ENCODE measurements around the gene HMGN3. TPM values are rescaled to one million over a fixed set of nuclear protein-coding genes. Genes with fewer than 3 reads are reported as not detected.
A peak's percentile ranks its signal among the peaks of the same experiment; 100 is the strongest.

Gene HMGN3
- total RNA-seq, 1 donor from 2014 or later = 76.4 TPM

DNA sequence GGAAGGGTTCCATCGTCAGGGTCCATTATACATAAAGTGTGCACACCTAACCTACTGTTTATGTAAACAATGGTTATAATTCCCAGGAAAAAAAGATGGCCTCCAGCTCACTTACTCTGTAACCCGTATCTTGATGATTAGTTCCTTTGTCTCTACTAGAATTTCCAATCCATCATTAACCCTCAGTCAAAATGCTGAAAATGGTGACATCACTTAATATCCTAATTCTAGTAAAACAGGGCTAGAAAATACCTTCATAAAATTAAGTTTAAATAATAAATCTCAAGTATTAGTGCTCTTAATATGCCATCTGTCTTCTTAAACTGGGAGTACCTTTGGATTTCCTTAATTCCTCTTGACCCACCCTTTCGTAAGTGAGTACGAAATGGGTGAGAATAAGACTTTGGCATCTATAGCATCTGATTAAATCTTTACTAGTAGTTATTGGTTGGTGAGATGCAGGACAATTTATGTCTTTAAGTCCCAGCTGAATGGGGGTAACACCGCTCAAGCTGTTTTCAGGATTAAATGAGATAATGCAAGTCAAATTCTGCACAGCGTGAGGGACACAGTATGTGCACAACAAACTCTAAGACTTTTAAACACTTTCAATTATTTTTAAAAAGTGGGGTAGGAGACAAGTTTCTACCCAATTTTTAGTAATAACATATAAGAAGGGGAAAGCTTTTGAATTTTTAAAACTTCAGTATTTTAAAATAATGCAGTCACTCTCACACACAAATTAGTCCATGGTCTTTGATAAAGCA, 1.6 kb downstream of the HMGN3 start:
- no peak for DNase-seq (ENCODE audit: low spot score)

GRCh38 chr6:79231666-79232065, 2.8 kb downstream of the HMGN3 start:
- no peak for DNase-seq (ENCODE audit: low spot score)

DNA sequence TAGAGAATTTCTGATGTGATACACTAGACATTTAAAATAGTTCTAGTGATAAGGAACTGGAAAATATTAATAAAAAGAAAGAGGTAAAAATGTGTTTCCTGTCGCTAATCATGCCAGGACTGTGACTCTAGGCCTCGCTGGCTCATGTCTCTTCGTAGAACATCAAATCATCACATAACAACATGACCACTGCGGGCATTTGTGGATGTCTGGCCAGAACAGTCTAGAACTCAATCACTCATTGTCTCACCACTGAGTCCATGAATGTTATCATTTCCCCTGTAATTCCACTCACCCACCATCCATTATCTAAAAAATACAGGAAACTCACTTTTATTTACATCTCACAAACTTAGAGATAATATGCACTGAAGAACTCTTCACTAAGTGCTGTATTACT, 3.4 kb downstream of the HMGN3 start:
- DNase-seq (ENCODE audit: low spot score) = no peak

DNA sequence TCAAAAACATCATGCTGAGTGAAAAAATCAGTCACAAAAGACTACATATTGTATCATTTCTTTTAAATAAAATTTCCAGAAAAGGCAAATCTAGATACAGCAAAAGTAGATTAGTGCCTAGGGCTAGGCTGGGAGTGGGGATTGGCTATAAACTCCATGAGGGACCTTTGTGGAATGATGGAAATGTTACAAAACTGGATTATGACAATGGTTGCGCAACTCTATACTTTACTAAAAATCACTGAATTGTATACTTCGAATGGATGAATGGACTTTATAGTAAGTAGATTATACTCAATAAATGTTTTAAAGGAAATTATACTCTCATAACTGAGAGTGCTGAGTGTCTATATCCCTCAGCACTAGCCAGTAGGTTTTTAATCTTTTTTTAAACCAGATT, 4.3 kb downstream of the HMGN3 start:
- no peak for DNase-seq (ENCODE audit: low spot score)

DNA sequence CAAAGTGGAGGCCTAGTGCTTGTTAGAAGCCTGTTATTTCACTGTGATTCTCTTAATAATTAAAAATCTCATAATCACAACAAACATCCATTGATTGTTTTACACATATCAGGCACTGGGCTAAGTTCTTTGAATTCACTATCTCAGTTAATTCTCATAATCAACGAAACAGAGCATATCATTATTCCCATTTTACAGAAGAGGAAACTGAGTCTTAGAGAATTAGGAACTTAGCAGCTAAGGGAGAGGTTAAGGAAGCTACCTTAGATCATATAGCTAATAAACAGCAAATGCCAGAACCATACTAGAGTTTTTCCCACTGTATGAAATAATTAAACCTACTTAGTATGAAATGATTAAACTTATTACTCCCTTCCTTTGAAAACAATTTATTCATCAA, 7.0 kb downstream of the HMGN3 start:
- DNase-seq (ENCODE audit: low spot score) = no peak

DNA sequence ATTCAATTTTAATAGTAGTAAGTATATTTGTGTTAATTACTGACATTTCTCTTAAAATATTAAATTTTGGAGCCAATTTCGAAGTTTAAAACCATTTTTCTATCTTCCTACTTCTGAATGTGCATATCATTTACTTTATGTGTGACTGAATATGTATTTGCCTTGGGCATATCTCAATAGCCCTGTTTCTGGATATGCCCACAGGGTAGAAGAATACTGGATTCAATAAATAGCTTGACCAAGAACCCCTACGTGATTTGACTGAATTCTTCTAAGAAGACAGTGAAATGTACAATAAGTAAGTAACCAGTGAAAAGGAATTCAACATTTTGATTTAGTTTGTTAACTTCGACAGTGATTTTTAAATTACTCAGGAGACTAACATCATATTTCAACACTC, 7.8 kb downstream of the HMGN3 start:
- DNase-seq (ENCODE audit: low spot score) = no peak

DNA sequence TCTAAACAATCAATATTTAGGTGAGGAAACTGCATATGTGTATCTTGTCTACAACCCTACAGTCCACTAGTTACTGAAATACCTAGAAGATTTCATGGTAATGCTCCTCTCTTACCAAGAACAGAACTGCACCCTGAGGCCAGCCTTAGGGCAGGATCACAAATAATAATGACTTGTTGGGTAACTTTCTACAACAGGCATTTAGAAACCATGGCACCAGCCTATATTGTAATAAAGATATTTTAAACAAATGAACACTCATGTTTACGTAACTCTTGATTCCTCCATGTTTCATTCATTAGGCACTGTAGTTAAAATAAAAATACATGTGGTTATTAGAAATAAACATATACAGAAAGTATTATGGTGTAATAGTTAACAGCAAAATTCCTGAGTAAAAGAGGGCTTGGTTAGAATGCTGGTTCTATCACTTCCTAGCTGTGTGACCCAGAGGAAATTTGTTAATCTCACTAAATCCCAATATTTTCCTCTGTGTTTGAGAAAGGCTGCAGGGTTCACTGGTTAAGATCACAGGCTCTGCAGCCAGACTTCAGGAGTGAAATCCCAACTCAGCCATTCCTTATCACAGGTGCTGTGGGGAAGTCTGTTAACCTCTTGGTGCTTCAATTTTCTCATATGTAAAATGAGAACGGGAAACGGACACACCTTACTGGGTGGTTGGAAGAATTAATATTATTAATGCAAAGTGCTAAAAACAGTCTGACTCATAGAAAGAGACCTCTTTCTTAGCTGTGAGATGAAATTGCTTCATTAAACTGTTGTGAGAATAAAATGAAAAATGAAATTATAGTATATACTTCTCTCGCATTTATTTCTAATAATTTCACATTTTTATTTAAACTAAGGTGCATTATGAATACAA, 8.5 kb downstream of the HMGN3 start:
- DNase-seq (ENCODE audit: low spot score) = no peak

DNA sequence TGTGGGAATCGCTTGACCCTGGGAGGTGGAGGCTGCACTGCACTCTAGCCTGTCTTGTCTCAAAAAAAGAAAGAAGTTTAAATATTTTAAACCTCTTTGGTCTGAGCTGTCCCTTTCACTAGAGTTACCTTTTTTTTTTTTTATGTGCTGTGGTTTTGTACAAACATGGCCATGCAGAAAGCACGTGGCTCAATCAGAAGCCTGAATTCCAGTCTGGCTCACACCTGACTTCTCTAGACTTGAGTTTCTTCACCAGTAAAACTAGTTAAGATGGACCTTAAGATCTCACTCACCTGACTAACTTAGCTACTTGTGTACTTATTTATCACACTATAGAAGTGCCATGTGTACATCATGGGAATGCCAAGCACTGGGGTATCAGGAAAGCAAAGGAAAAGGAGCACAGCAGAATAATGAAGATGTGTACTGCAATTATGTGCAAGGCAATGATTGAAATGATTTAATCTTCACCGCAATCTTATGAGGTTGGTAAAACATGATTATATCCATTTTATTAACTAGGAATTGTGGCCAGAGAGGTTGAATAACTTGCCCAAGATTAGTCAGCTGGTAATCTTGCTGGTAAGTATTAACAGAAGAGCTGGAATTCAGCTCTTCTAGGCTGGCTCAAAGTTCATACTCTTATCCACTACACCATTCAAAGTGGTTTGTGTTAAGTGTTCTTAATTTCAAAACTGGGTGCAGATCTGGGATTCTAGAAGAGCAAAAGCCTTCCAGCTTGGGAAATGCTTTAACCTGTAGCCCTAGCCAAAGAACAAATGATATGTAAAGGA, 10.7 kb downstream of the HMGN3 start:
- DNase-seq (ENCODE audit: low spot score) = no peak

- peak; percentile 12 for DNase-seq (ENCODE audit: low spot score)
These were observed 19.2 kb downstream of the HMGN3 start for GRCh38 chr6:79215213-79215824.

DNA sequence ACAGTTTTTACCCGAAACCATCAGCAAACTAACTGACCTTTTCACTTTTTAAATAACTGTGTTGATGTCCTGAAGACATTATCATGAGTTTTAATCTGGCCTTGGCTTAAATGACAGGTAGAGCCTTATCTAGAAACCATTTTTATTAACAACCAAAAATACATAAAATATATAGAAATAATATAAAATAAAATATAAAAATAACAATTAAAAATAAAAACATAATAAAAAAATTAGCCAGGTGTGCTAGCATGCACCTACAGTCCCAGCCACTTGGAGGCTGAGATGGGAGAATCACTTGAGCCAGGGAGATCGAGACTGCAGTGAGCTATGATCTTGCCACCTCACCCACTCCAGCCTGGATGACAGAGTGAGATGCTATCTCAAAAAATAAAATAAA, 21.6 kb downstream of the HMGN3 start:
- no peak for DNase-seq (ENCODE audit: low spot score)

GRCh38 chr6:79208816-79209215, 25.7 kb downstream of the HMGN3 start:
- no peak for DNase-seq (ENCODE audit: low spot score)

- DNase-seq (ENCODE audit: low spot score) = no peak
These were observed 30.7 kb downstream of the HMGN3 start for GRCh38 chr6:79203753-79204253.

DNA sequence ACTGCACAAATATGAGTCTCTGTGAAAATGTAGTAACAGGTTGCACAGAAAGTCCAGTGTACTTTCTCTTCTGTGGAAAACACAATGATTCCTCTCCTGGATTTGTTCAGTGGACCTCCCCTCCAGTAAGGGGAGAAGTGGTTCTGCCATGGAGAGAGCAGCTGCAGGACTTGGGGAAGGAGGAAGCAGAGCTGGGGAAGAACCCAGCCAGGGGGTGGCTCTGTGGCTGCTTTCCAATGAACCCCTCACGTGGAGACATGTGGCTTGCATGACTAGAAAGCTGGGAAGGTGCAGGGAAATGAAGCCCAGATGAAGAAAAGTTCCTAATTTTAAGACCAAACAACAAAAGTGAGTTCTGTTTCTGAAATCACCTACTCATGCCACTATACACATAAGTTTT, 31.9 kb downstream of the HMGN3 start:
- no peak for DNase-seq (ENCODE audit: low spot score)

GRCh38 chr6:79201983-79202382, 32.5 kb downstream of the HMGN3 start:
- no peak for DNase-seq (ENCODE audit: low spot score)

DNA sequence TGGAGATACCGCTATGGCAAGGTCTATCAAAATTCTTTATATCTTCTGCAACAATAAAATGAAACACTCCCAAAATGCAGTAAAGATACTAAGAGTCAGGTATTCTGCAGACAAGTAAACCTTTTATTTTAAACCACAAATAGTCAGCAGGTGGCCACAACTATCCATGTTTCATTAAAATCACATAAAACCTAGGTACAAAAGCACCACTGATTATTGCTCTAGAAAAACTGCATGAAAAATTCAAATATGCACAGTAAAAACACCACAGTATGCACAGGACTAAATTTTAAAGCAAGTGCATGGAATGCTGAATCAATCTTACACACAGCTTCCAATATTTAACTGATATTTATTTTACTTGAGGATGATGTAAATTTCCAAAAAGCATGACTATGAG, 33.3 kb downstream of the HMGN3 start:
- no peak for DNase-seq (ENCODE audit: low spot score)

DNA sequence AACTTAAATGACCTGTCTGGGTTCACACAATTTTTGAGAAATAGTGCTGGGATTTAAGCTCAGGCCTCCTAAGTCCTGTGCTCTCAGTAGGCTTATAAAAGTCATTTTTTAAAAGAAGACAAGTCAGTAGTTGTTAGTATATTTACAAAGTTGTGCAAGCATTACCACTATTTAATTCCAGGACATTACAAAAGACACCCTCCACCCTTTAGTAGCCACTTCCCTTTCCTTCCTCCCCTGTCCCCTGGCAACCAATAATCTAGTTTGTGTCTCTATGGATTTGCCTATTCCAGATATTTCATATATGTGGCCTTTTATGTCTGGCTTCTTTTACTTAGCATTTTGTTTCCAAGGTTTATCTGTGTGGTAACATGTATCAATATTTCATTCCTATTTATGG, 37.6 kb downstream of the HMGN3 start:
- no peak for DNase-seq (ENCODE audit: low spot score)

GRCh38 chr6:79193971-79194370, 40.5 kb downstream of the HMGN3 start:
- DNase-seq (ENCODE audit: low spot score) = no peak

GRCh38 chr6:79189760-79190350, 44.6 kb downstream of the HMGN3 start:
- DNase-seq (ENCODE audit: low spot score) = no peak

- no peak for DNase-seq (ENCODE audit: low spot score)
These were observed 45.5 kb downstream of the HMGN3 start for GRCh38 chr6:79188885-79189480.

- no peak for DNase-seq (ENCODE audit: low spot score)
These were observed 46.4 kb downstream of the HMGN3 start for GRCh38 chr6:79188107-79188506.

GRCh38 chr6:79186564-79186963, 47.9 kb downstream of the HMGN3 start:
- no peak for DNase-seq (ENCODE audit: low spot score)
